HL-60 (cell line): ENCODE measurements around the gene TMEM270.
"Not testable (repeated sequence)": the region's sequence is repeated elsewhere in the genome, so short reads cannot be mapped to it uniquely, and the experiment has no call there.

Source experiments
- DNase-seq, 2 experiments: peaks; one replicate each; pipeline ENCODE4 v3.0.0-alpha.2; 2010 to 2020; ENCODE audit warnings: low read depth in 1 of 2, low spot score in 1 of 2
- H3K27ac ChIP-seq: fragments of 250-450 bp; sonication (Bioruptor Pico); replicated peaks from 2 replicates; pipeline ENCODE4 v1.5.1; 2020; ENCODE audit warnings: mild to moderate bottlenecking, moderate library complexity
- H3K27me3 ChIP-seq: fragments of 250-450 bp; sonication (Bioruptor Pico); 2 replicates; pipeline ENCODE4 v1.5.1; 2021; ENCODE audit warnings: mild to moderate bottlenecking, moderate library complexity; ENCODE audit not compliant: insufficient read depth, poor library complexity, severe bottlenecking
- H3K4me3 ChIP-seq: replicated peaks from 2 replicates; pipeline ENCODE4 v1.5.1; 2011; ENCODE audit warnings: mild to moderate bottlenecking, control low read depth, low read length; ENCODE audit not compliant: insufficient read depth
- CTCF ChIP-seq: IDR thresholded peaks from one replicate; pipeline ENCODE4 v1.5.1; 2011; ENCODE audit warnings: low read length, control low read depth, inconsistent platforms; ENCODE audit not compliant: insufficient read depth
- GABPA ChIP-seq: IDR thresholded peaks from 2 replicates; pipeline ENCODE4 v1.6.1; 2012; ENCODE audit warnings: low read depth
- POLR2AphosphoS5 ChIP-seq: IDR thresholded peaks from 2 replicates; pipeline ENCODE4 v1.6.1; 2012; ENCODE audit warnings: low read depth
- SPI1 ChIP-seq: IDR thresholded peaks from 2 replicates; pipeline ENCODE4 v1.6.1; 2012; ENCODE audit warnings: low read depth, mild to moderate bottlenecking, borderline replicate concordance
- TF ChIP-seq, protein P1 (sequence below): IDR thresholded peaks from 2 replicates; pipeline ENCODE4 v1.6.1; 2012; ENCODE audit warnings: low read depth; ENCODE audit not compliant: insufficient replicate concordance

TMEM270 gene

GRCh38 chr7:73832806-73833205 lies 28.2 kb upstream of the TMEM270 start:
- Histone ChIP-seq H3K27me3 (no peaks in the 10 kb centered on the region), H3K27ac (no peak overlapping the region), H3K4me3 (no peak overlapping the region)
- DNase-seq: no peak
- no peak for TF ChIP-seq SPI1
- TF ChIP-seq, protein P1, sequence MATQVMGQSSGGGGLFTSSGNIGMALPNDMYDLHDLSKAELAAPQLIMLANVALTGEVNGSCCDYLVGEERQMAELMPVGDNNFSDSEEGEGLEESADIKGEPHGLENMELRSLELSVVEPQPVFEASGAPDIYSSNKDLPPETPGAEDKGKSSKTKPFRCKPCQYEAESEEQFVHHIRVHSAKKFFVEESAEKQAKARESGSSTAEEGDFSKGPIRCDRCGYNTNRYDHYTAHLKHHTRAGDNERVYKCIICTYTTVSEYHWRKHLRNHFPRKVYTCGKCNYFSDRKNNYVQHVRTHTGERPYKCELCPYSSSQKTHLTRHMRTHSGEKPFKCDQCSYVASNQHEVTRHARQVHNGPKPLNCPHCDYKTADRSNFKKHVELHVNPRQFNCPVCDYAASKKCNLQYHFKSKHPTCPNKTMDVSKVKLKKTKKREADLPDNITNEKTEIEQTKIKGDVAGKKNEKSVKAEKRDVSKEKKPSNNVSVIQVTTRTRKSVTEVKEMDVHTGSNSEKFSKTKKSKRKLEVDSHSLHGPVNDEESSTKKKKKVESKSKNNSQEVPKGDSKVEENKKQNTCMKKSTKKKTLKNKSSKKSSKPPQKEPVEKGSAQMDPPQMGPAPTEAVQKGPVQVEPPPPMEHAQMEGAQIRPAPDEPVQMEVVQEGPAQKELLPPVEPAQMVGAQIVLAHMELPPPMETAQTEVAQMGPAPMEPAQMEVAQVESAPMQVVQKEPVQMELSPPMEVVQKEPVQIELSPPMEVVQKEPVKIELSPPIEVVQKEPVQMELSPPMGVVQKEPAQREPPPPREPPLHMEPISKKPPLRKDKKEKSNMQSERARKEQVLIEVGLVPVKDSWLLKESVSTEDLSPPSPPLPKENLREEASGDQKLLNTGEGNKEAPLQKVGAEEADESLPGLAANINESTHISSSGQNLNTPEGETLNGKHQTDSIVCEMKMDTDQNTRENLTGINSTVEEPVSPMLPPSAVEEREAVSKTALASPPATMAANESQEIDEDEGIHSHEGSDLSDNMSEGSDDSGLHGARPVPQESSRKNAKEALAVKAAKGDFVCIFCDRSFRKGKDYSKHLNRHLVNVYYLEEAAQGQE: no peak
- TF ChIP-seq CTCF: no peak
- TF ChIP-seq POLR2AphosphoS5: no peak
- TF ChIP-seq GABPA: no peak

DNA sequence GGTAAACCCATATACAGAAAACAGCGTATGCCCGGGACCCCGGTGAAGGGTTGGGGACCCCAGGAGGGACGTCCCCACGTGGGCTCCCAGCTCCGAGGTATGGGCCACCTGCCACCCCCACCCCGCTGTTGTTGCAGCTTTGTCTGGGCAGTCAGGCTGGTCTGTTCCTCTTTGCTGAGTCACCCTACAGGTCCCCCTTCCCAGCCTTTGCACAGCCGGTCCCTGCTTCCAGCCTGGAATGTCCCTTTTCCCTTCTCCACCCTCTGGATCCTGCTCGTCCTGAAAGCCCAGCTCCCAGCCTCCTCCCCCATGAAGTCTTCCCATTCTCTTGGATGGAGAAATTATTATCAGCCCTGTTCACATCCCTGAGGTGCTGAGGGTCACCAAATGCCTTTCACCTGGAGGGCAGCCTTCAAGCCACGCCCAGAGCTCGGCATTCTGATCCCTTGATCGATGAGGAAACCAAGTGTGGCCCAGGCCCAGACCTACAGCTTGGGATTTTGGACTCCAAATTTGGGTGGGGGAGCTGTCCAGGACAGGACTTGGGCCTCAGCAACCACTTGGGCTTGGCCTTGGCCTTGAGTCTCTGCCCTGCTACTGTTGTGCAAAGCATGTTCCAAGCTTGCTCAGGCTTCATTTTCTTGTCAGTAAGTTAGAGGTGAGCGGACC lies 27.6 kb upstream of the TMEM270 start:
- no peak for TF ChIP-seq GABPA
- TF ChIP-seq, protein P1: peak; percentile 65
- TF ChIP-seq POLR2AphosphoS5: no peak
- no peak for DNase-seq
- Histone ChIP-seq H3K27me3 (no peaks in the 10 kb centered on the region), H3K4me3 (no peak overlapping the region), H3K27ac (no peak overlapping the region)

GRCh38 chr7:73834626-73835191 lies 26.2 kb upstream of the TMEM270 start:
- no peaks in the 10 kb centered on the region for H3K27me3 ChIP-seq
- no peak overlapping the region for H3K4me3 ChIP-seq
- no peak for TF ChIP-seq GABPA
- TF ChIP-seq CTCF: no peak
- TF ChIP-seq SPI1: no peak
- H3K27ac ChIP-seq: no peak overlapping the region
- DNase-seq: no peak

GRCh38 chr7:73837167-73837566 lies 23.8 kb upstream of the TMEM270 start:
- not testable (repeated sequence) for H3K4me3 ChIP-seq, DNase-seq, H3K27ac ChIP-seq

DNA sequence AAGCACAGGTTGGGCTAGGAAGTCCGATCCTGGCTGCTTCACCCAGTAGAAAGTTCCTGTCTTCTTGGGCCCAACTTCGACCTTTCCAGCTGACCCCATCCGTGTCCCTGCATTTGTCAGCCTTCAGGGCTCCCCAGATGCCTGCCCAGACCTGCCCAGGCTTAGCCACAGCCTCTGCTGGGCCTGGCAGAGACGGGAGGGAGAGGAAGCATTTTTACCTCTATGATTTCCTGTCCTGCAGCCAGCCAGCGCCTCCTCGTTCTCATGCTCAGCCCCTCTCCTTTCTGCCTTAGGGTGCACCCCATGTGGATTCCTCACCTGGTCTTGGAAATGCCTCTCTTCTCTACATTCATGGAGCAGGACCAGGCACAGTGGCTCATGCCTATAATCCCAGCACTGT lies 22.3 kb upstream of the TMEM270 start:
- TF ChIP-seq GABPA: no peak
- TF ChIP-seq, protein P1: no peak
- no peak for TF ChIP-seq SPI1
- no peak for TF ChIP-seq CTCF
- no peak for TF ChIP-seq POLR2AphosphoS5
- no peak for DNase-seq
- Histone ChIP-seq H3K4me3 (no peak overlapping the region), H3K27me3 (peaks cover 2% of the 10 kb centered on the region), H3K27ac (no peak overlapping the region)

More at GRCh38 chr7:73837167-73837566, 23.8 kb upstream of the TMEM270 start:
- H3K27me3 ChIP-seq: not testable (repeated sequence)
